PC-9 (cell line): ENCODE data around the gene DIP2C. TPM values are rescaled to one million over a fixed set of nuclear protein-coding genes. Genes with fewer than 3 reads are reported as not detected.

Source experiments
- BruUV-seq: library from RNA; stranded (reverse); fragments of 400-500 nt; replicated peaks from 2 replicates; lab custom pipeline; 2021; lab: Mats Ljungman, UMichigan
- CTCF ChIA-PET: fragments of 300-600 bp; sonication (Branson Sonifier 250); formaldehyde crosslinking; loops from one replicate; lab custom pipeline; 2022; ENCODE audit warnings: antibody characterized with exemption; lab: Charles Lee
- POLR2A ChIA-PET: fragments of 300-600 bp; sonication (Branson Sonifier 250); formaldehyde crosslinking; loops from one replicate; lab custom pipeline; 2022; ENCODE audit warnings: antibody characterized with exemption; ENCODE audit not compliant: unreplicated experiment; lab: Charles Lee
- DNase-seq, 2 experiments: peaks; one replicate each; pipeline versions ENCODE4 v3.0.0 to v3.0.0-alpha.2; 2015 to 2022; ENCODE audit warnings: mixed read lengths in 1 of 2
- H2AFZ ChIP-seq: fragments of 200-600 bp; sonication (generic); 2 replicates; pipeline ENCODE4 v1.8.1; 2017; ENCODE audit warnings: antibody characterized with exemption
- H3F3A ChIP-seq: fragments of 200-600 bp; sonication (generic); 2 replicates; pipeline ENCODE4 v1.8.1; 2017; ENCODE audit warnings: antibody characterized with exemption, mild to moderate bottlenecking, low read depth; ENCODE audit not compliant: insufficient read depth
- H3K27ac ChIP-seq: fragments of 200-600 bp; sonication (generic); 2 replicates; pipeline ENCODE4 v1.6.1; 2016; ENCODE audit warnings: mixed run types
- H3K27me3 ChIP-seq: fragments of 200-600 bp; sonication (generic); 2 replicates; pipeline ENCODE4 v1.6.1; 2016; ENCODE audit warnings: low read depth, mixed run types; ENCODE audit not compliant: insufficient read depth
- H3K36me3 ChIP-seq: fragments of 200-600 bp; sonication (generic); 2 replicates; pipeline ENCODE4 v1.6.1; 2016; ENCODE audit warnings: low read depth, mixed run types
- H3K4me1 ChIP-seq: fragments of 200-600 bp; sonication (generic); replicated peaks from 2 replicates; pipeline ENCODE4 v1.6.1; 2016; ENCODE audit warnings: mixed run types; ENCODE audit not compliant: insufficient read depth
- H3K4me2 ChIP-seq: fragments of 200-600 bp; sonication (generic); 2 replicates; pipeline ENCODE4 v1.6.1; 2017; ENCODE audit warnings: mixed run types
- H3K4me3 ChIP-seq: fragments of 200-600 bp; sonication (generic); 2 replicates; pipeline ENCODE4 v1.6.1; 2016; ENCODE audit warnings: mixed run types
- H3K79me2 ChIP-seq: fragments of 200-600 bp; sonication (generic); 2 replicates; pipeline ENCODE4 v1.6.1; 2017; ENCODE audit warnings: low read depth, mixed run types
- H3K9me2 ChIP-seq: fragments of 200-600 bp; sonication (generic); 2 replicates; pipeline ENCODE4 v1.8.1; 2017; ENCODE audit warnings: mild to moderate bottlenecking; ENCODE audit not compliant: insufficient read depth
- H3K9me3 ChIP-seq: fragments of 200-600 bp; sonication (generic); 2 replicates; pipeline ENCODE4 v1.8.1; 2016; ENCODE audit warnings: low read depth; ENCODE audit not compliant: insufficient read depth
- H4K20me1 ChIP-seq: fragments of 200-600 bp; sonication (generic); 2 replicates; pipeline ENCODE4 v1.8.1; 2017; ENCODE audit not compliant: insufficient read depth
- CTCF ChIP-seq: fragments of 200-600 bp; sonication (generic); conservative IDR thresholded peaks from 2 replicates; pipeline ENCODE4 v1.6.1; 2017; ENCODE audit warnings: mixed run types, antibody characterized with exemption, mild to moderate bottlenecking, moderate library complexity
- EZH2 ChIP-seq: fragments of 200-600 bp; sonication (generic); IDR thresholded peaks from 2 replicates; pipeline ENCODE4 v1.8.0; 2017; ENCODE audit warnings: antibody characterized with exemption, low read depth
- intact Hi-C: fragments of 100-400 bp; cut with micrococcal nuclease; formaldehyde crosslinking; loops from one replicate; pipeline ENCODE4 v1.10.0; 2022; ENCODE audit not compliant: unreplicated experiment
- total RNA-seq: library from RNA; stranded (reverse); gene quantifications from 2 replicates; pipeline ENCODE4 v1.2.3, GENCODE V29; 2021

Gene DIP2C
- total RNA-seq, 1 experiment from 2014 or later, result 0.83 TPM

DNA sequence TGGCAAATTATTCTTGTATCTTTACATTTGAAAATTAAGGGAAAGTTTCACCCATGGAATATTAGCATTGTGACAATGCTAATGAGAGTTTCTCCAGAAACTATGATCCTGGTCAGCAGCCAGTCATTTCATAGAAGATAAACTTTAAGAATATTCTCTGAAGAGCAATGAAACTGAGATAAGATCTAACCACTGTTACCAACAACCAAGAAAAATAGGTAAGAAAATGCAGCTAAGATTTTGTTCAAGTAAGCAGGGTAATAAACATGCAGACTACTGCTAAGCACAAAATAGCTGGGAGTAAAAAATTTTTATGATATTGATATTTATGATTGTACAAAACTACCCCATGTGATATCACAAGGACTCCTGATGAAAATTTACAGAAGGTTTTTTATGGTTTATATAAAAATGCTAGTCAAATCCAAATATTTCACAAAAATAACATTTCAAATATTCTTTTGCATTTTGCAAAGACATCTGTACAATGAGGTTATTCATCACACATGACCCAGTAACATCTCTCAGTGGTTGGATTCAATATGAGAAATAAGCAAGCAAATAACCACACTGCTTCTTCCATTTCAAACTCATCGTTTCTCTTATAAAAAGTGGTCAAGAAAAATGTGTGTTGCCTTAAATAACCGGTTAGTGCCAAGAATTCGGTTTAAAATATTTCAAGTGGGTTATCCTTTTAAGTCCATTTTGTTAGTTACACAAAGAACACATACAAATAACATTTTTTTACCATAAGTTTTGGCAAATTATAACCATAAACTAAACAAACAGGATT is 251.6 kb downstream of the DIP2C start:
- intact Hi-C loops, result no loop called here
- Histone ChIP-seq H3K79me2 (no peaks in the 10 kb centered on the region), H3K27ac (no peak overlapping the region), H3K9me2 (no peaks in the 10 kb centered on the region), H2AFZ (no peak overlapping the region), H3K4me3 (no peak overlapping the region), H3K27me3 (peaks cover 32% of the 10 kb centered on the region), H4K20me1 (no peaks in the 10 kb centered on the region), H3K9me3 (no peaks in the 10 kb centered on the region), H3K4me1 (no peaks in the 10 kb centered on the region), H3K4me2 (no peak overlapping the region), H3F3A (no peaks in the 10 kb centered on the region), H3K36me3 (no peaks in the 10 kb centered on the region)
- no TSS peak for BruUV-seq
- ChIA-PET POLR2A (no interaction called here), CTCF (no interaction called here)
- no peak for TF ChIP-seq CTCF
- TF ChIP-seq EZH2, result no peak
- no peak for DNase-seq

DNA sequence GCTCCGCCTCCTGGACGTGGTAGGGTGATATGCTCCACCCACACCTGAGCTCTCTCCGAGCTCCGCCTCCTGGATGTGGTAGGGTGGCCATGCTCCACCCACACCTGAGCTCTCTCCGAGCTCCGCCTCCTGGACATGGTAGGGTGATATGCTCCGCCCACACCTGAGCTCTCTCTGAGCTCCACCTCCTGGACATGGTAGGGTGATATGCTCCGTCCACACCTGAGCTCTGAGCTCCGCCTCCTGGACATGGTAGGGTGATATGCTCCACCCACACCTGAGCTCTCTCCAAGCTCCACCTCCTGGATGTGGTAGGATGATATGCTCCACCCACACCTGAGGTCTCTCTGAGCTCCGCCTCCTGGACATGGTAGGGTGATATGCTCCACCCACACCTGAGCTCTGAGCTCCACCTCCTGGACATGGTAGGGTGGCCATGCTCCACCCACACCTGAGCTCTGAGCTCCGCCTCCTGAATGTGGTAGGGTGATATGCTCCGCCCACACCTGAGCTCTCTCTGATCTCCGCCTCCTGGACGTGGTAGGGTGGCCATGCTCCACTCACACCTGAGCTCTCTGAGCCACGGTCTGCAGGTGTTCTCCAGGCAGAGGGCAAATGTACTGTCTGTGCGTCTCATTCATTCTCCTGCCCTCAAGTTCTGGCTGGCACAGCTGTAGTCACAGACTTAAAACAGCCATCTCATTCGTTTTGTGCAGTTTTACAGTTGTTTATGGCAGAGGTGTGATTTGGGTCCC is 252.4 kb downstream of the DIP2C start:
- DNase-seq, result no peak
- no peak overlapping the region for H3K4me3 ChIP-seq
- H3K79me2 ChIP-seq, result no peaks in the 10 kb centered on the region
- ChIA-PET POLR2A (interaction anchor here (0.7 kb wide), 1 partner anchor 257 kb away, joined by 20 read pairs; no protein-coding TSS in a partner anchor), CTCF (no interaction called here)
- no peaks in the 10 kb centered on the region for H3K9me2 ChIP-seq
- TF ChIP-seq EZH2 (no peak), CTCF (no peak)
- BruUV-seq, result no TSS peak
- H4K20me1 ChIP-seq, result no peaks in the 10 kb centered on the region
- intact Hi-C loops, result no loop called here
- no peak overlapping the region for H3K27ac ChIP-seq
- no peaks in the 10 kb centered on the region for H3F3A ChIP-seq
- no peaks in the 10 kb centered on the region for H3K36me3 ChIP-seq
- H3K9me3 ChIP-seq, result no peaks in the 10 kb centered on the region
- H3K27me3 ChIP-seq, result peaks cover 26% of the 10 kb centered on the region; the same call in 1 of the 2 replicates
- no peak overlapping the region for H3K4me2 ChIP-seq
- no peak overlapping the region for H2AFZ ChIP-seq
- no peaks in the 10 kb centered on the region for H3K4me1 ChIP-seq

DNA sequence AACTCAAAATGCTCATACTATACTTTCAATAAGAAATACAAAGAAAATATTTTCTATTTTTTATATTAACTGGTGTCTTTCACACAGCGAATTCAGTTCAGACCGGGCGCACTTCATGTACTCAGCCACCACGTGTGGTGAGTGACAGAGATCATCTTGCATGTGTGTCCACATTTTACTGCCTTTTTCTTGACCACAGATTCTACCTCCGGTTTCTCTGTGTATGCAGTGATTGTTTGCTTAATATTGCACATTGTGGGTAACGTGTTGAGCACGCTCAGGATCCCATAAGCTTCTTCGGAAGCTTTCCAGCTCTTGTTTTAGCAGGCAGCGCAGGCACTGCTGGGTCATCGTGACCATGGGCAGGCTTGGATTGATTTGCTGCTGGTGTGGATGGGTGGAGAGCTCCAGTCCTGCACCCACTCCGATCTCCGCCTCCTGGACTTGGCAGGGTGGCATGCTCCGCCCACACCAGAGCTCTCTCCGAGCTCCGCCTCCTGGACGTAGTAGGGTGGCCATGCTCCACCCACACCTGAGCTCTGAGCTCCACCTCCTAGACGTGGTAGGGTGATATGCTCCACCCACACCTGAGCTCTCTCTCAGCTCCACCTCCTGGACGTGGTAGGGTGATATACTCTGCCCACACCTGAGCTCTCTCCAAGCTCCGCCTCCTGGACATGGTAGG is 253.3 kb downstream of the DIP2C start:
- POLR2A ChIA-PET, result interaction anchor here (0.6 kb wide), 1 partner anchor 303 kb away, joined by 7 read pairs; no protein-coding TSS in a partner anchor
- no TSS peak for BruUV-seq
- Histone ChIP-seq H3K4me2 (no peak overlapping the region), H3K4me1 (no peaks in the 10 kb centered on the region), H4K20me1 (no peaks in the 10 kb centered on the region), H3F3A (no peaks in the 10 kb centered on the region), H3K9me3 (no peaks in the 10 kb centered on the region), H3K4me3 (no peak overlapping the region), H3K27ac (no peak overlapping the region), H3K9me2 (no peaks in the 10 kb centered on the region), H3K27me3 (peaks cover 17% of the 10 kb centered on the region; the same call in 1 of the 2 replicates), H2AFZ (no peak overlapping the region), H3K79me2 (no peaks in the 10 kb centered on the region), H3K36me3 (no peaks in the 10 kb centered on the region)
- DNase-seq, result no peak
- TF ChIP-seq CTCF, result no peak
- TF ChIP-seq EZH2, result no peak
- intact Hi-C loops, result no loop called here
- CTCF ChIA-PET, result no interaction called here
